IMR-90 (cell line): ENCODE data around the gene VSIR. TPM values are rescaled to one million over a fixed set of nuclear protein-coding genes. Genes with fewer than 3 reads are reported as not detected.

ENCODE experiments used
- ATAC-seq: fragments of 200-7000 bp; cut with Tn5 transposase; 2 replicates; pipeline ENCODE4 v1.9.1; 2020; ENCODE audit warnings: low read depth, mild to moderate bottlenecking, moderate library complexity
- BruUV-seq: library from RNA; stranded (reverse); fragments of 400-500 nt; replicated peaks from 2 replicates; lab custom pipeline; 2021; lab: Mats Ljungman, UMichigan
- CTCF ChIA-PET: fragments of 300-600 bp; formaldehyde crosslinking; extraction: SDS; loops from one replicate; lab custom pipeline; 2021; ENCODE audit warnings: antibody characterized with exemption; lab: Yijun Ruan, JAX
- POLR2A ChIA-PET: fragments of 300-600 bp; sonication (Branson Sonifier 250); formaldehyde crosslinking; loops from one replicate; lab custom pipeline; 2022; ENCODE audit warnings: antibody characterized with exemption; ENCODE audit not compliant: unreplicated experiment; lab: Charles Lee
- DNase-seq: peaks from one replicate; pipeline ENCODE4 v3.0.0; 2013
- H2AFZ ChIP-seq: replicated peaks from 2 replicates; pipeline ENCODE3; 2013; ENCODE audit warnings: low read length, mild to moderate bottlenecking; ENCODE audit not compliant: poor library complexity
- H2AK5ac ChIP-seq: 2 replicates; pipeline ENCODE4 v1.6.1; 2013; ENCODE audit warnings: low read depth, low read length, inconsistent platforms
- H2AK9ac ChIP-seq: replicated peaks from 2 replicates; pipeline ENCODE3; 2013; ENCODE audit warnings: mild to moderate bottlenecking, low read depth, low read length, moderate library complexity; ENCODE audit not compliant: poor library complexity
- H2BK120ac ChIP-seq: 2 replicates; pipeline ENCODE4 v1.6.1; 2013; ENCODE audit warnings: low read depth, low read length, inconsistent platforms
- H2BK15ac ChIP-seq: 3 replicates; pipeline ENCODE4 v1.6.1; 2013; ENCODE audit warnings: low read depth, low read length, inconsistent platforms
- H2BK20ac ChIP-seq: 2 replicates; pipeline ENCODE4 v1.6.1; 2013; ENCODE audit warnings: low read depth, mild to moderate bottlenecking, inconsistent platforms, low read length, moderate library complexity
- H2BK5ac ChIP-seq: 2 replicates; pipeline ENCODE4 v1.6.1; 2013; ENCODE audit warnings: mild to moderate bottlenecking, low read depth, low read length, inconsistent platforms; ENCODE audit not compliant: poor library complexity, severe bottlenecking
- H3K14ac ChIP-seq: replicated peaks from 2 replicates; pipeline ENCODE4 v1.6.1; 2013; ENCODE audit warnings: low read depth, low read length, inconsistent platforms
- H3K18ac ChIP-seq: 2 replicates; pipeline ENCODE4 v1.6.1; 2013; ENCODE audit warnings: low read depth, low read length, control low read depth
- H3K23ac ChIP-seq: 2 replicates; pipeline ENCODE4 v1.6.1; 2013; ENCODE audit warnings: low read depth, low read length, inconsistent platforms
- H3K27ac ChIP-seq: 2 replicates; pipeline ENCODE4 v1.5.1; 2013; ENCODE audit warnings: mild to moderate bottlenecking, control low read depth, low read length; ENCODE audit not compliant: insufficient read depth
- H3K27me3 ChIP-seq: 2 replicates; pipeline ENCODE4 v1.6.1; 2013; ENCODE audit warnings: low read length; ENCODE audit not compliant: control insufficient read depth, insufficient read depth
- H3K36me3 ChIP-seq: 2 replicates; pipeline ENCODE4 v1.6.1; 2013; ENCODE audit warnings: low read length, mixed read lengths; ENCODE audit not compliant: control insufficient read depth, insufficient read depth
- H3K4ac ChIP-seq: 2 replicates; pipeline ENCODE4 v1.6.1; 2013; ENCODE audit warnings: low read depth, low read length, inconsistent platforms
- H3K4me1 ChIP-seq: 2 replicates; pipeline ENCODE4 v1.6.1; 2013; ENCODE audit warnings: low read length, mixed read lengths; ENCODE audit not compliant: control insufficient read depth, insufficient read depth
- H3K4me2 ChIP-seq: 2 replicates; pipeline ENCODE4 v1.6.1; 2013; ENCODE audit warnings: low read depth, mild to moderate bottlenecking, control low read depth, low read length, moderate library complexity
- H3K4me3 ChIP-seq: 2 replicates; pipeline ENCODE4 v1.5.1; 2013; ENCODE audit warnings: low read depth, mild to moderate bottlenecking, control low read depth, low read length, moderate library complexity; ENCODE audit not compliant: insufficient read depth
- H3K56ac ChIP-seq: 2 replicates; pipeline ENCODE4 v1.6.1; 2013; ENCODE audit warnings: low read length, inconsistent platforms; ENCODE audit not compliant: insufficient read depth; ENCODE audit errors: extremely low read depth
- H3K79me1 ChIP-seq, 2 experiments: 2 replicates each; pipeline ENCODE4 v1.6.1; 2013; ENCODE audit warnings: low read length in 2 of 2, inconsistent platforms in 1 of 2, low read depth in 1 of 2
- H3K9ac ChIP-seq: 2 replicates; pipeline ENCODE4 v1.6.1; 2013; ENCODE audit warnings: low read depth, low read length, control low read depth
- H3K9me1 ChIP-seq: 2 replicates; pipeline ENCODE4 v1.6.1; 2013; ENCODE audit warnings: low read length, inconsistent platforms; ENCODE audit not compliant: insufficient read depth
- H3K9me3 ChIP-seq: 2 replicates; pipeline ENCODE4 v1.6.1; 2013; ENCODE audit warnings: low read length; ENCODE audit not compliant: control insufficient read depth, insufficient read depth
- H4K20me1 ChIP-seq: 2 replicates; pipeline ENCODE4 v1.6.1; 2013; ENCODE audit warnings: low read length, inconsistent platforms; ENCODE audit not compliant: insufficient read depth
- H4K5ac ChIP-seq: 2 replicates; pipeline ENCODE4 v1.6.1; 2013; ENCODE audit warnings: mild to moderate bottlenecking, low read depth, low read length, control low read depth
- H4K8ac ChIP-seq, 2 experiments: 2 replicates each; pipeline ENCODE4 v1.6.1; 2013; ENCODE audit warnings: low read depth in 2 of 2, low read length in 2 of 2, control low read depth in 1 of 2, inconsistent platforms in 1 of 2
- H4K91ac ChIP-seq: 2 replicates; pipeline ENCODE4 v1.6.1; 2013; ENCODE audit warnings: low read depth, low read length, inconsistent platforms; ENCODE audit not compliant: insufficient read depth
- BHLHE40 ChIP-seq: fragments of 150-350 bp; IDR thresholded peaks from 2 replicates; pipeline ENCODE4 v1.6.1; 2016; ENCODE audit warnings: mild to moderate bottlenecking, low read depth, low read length
- CEBPB ChIP-seq: IDR thresholded peaks from 2 replicates; pipeline ENCODE4 v1.6.1; 2012; ENCODE audit warnings: low read depth, low read length, improper control_type of control experiment
- CHD1 ChIP-seq: IDR thresholded peaks from 2 replicates; pipeline ENCODE4 v1.6.1; 2012; ENCODE audit warnings: low read depth, low read length, improper control_type of control experiment
- CTCF ChIP-seq: conservative IDR thresholded peaks from 2 replicates; pipeline ENCODE4 v1.5.1; 2012; ENCODE audit warnings: mild to moderate bottlenecking, low read depth, low read length, improper control_type of control experiment
- FOS ChIP-seq: fragments of 150-350 bp; IDR thresholded peaks from 2 replicates; pipeline ENCODE4 v1.6.1; 2016; ENCODE audit warnings: low read depth, low read length
- MAFK ChIP-seq: IDR thresholded peaks from 2 replicates; pipeline ENCODE4 v1.6.1; 2012; ENCODE audit warnings: low read depth, low read length, improper control_type of control experiment
- MAZ ChIP-seq: IDR thresholded peaks from 2 replicates; pipeline ENCODE4 v1.6.1; 2012; ENCODE audit warnings: low read depth, mild to moderate bottlenecking, low read length, improper control_type of control experiment, moderate library complexity, borderline replicate concordance
- MXI1 ChIP-seq: IDR thresholded peaks from 2 replicates; pipeline ENCODE4 v1.6.1; 2012; ENCODE audit warnings: low read depth, mild to moderate bottlenecking, low read length, moderate library complexity, borderline replicate concordance
- NFE2L2 ChIP-seq: fragments of 150-350 bp; IDR thresholded peaks from 2 replicates; pipeline ENCODE4 v1.6.1; 2016; ENCODE audit warnings: low read depth, mild to moderate bottlenecking, low read length
- POLR2A ChIP-seq: IDR thresholded peaks from 2 replicates; pipeline ENCODE4 v1.6.1; 2012; ENCODE audit warnings: mild to moderate bottlenecking, low read depth, low read length
- RAD21 ChIP-seq: IDR thresholded peaks from 2 replicates; pipeline ENCODE4 v1.6.1; 2012; ENCODE audit warnings: low read length, improper control_type of control experiment
- RCOR1 ChIP-seq: IDR thresholded peaks from 2 replicates; pipeline ENCODE4 v1.6.1; 2012; ENCODE audit warnings: mild to moderate bottlenecking, low read length, improper control_type of control experiment; ENCODE audit not compliant: insufficient replicate concordance
- RFX5 ChIP-seq: IDR thresholded peaks from 2 replicates; pipeline ENCODE4 v1.8.0; 2012; ENCODE audit warnings: low read depth, mild to moderate bottlenecking, low read length, moderate library complexity
- SMC3 ChIP-seq: fragments of 150-350 bp; IDR thresholded peaks from 2 replicates; pipeline ENCODE4 v1.6.1; 2016; ENCODE audit warnings: low read depth, mild to moderate bottlenecking, antibody characterized with exemption, low read length, moderate library complexity
- WGBS, 2 experiments: methylation state at CpG; one replicate each; pipeline versions ENCODE4 v1.1.5 to v1.1.7; 2013; ENCODE audit warnings: missing lambda C conversion rate in 2 of 2; ENCODE audit not compliant: insufficient read length in 1 of 2; ENCODE audit errors: extremely low coverage in 2 of 2; 5-methylcytosine and 5-hydroxymethylcytosine counted together
- dilution Hi-C: fragments of 300-500 bp; cut with HindIII; formaldehyde crosslinking; loops from one replicate; pipeline ENCODE4 v1.14.3; 2018; ENCODE audit warnings: low sequenced_read_pairs; ENCODE audit not compliant: unreplicated experiment
- in situ Hi-C: fragments of 300-500 bp; cut with MboI; formaldehyde crosslinking; loops from 3 replicates; pipeline ENCODE4 v1.14.3; 2019; ENCODE audit warnings: low sequenced_read_pairs, inconsistent platforms, mixed read lengths
- intact Hi-C: fragments of 100-400 bp; cut with micrococcal nuclease; formaldehyde crosslinking; loops from 2 replicates; pipeline ENCODE4 v1.10.0; 2022
- polyA plus RNA-seq, 3 experiments: library from polyadenylated mRNA; depleted of rRNA; stranded (reverse); fragments of >200 nt; gene quantifications; 2 replicates each; pipeline ENCODE4 v1.2.3, GENCODE V29; 2012; ENCODE audit warnings: low replicate concordance in 1 of 3
- total RNA-seq: library from RNA; depleted of rRNA; stranded (reverse); fragments of >200 nt; gene quantifications from 2 replicates; pipeline ENCODE4 v1.2.3, GENCODE V29; 2012
- TF ChIP-seq, protein P1 (sequence below): fragments of 150-350 bp; IDR thresholded peaks from 2 replicates; pipeline ENCODE4 v1.6.1; 2017; ENCODE audit warnings: mild to moderate bottlenecking, antibody characterized with exemption, low read length, low read depth
- TF ChIP-seq, protein P2 (sequence below): fragments of 150-350 bp; IDR thresholded peaks from 2 replicates; pipeline ENCODE4 v1.6.1; 2016; ENCODE audit warnings: low read depth, mild to moderate bottlenecking, low read length, moderate library complexity, borderline replicate concordance

VSIR gene
- total and polyA plus RNA-seq, 2 of the 4 experiments (the other 2 are of a cell fraction) = 5.0 to 23.8 TPM

DNA sequence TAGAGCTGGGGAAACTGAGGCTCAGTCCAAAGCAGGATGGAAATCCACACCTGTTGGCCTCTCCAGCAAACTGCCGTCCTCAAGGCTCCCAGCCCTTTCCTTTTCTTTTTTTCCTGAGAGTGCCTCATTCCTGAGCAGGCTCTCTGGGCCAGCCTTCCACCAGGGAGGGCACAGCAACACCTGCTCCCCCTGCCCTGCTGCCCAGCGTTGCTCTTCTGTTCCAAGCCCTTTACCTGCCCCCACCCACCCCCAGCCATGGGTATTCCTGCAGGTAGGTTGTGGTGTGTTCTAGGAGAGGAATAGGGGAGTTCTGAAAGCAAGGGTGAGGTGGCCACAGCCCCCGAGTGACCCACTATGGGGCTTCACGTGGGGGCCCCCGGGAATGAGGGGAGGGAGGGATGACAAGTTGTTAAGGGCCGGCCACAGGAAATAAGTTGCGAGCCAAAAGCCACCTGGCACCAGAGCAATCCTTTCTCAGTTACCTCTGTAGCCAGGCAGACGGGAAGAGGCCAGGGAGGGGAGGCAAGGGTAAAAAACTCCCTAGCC lies 19.3 kb downstream of the VSIR start:
- H3K4ac ChIP-seq = no peak overlapping the region
- no peak overlapping the region for H3K56ac ChIP-seq
- H4K8ac ChIP-seq = no peak overlapping the region
- peaks cover 10% of the 10 kb centered on the region; the same call in 1 of the 2 replicates for H3K4me1 ChIP-seq
- H3K79me1 ChIP-seq = no peaks in the 10 kb centered on the region
- no peak overlapping the region for H3K9ac ChIP-seq
- ChIA-PET CTCF (no interaction called here), POLR2A (no interaction called here)
- H4K20me1 ChIP-seq = no peaks in the 10 kb centered on the region
- peaks cover 14% of the 10 kb centered on the region; the same call in 1 of the 2 replicates for H3K9me1 ChIP-seq
- no peak overlapping the region for H2AK9ac ChIP-seq
- H4K91ac ChIP-seq = no peak overlapping the region
- no peak for ATAC-seq
- no peak overlapping the region for H2BK120ac ChIP-seq
- no peak overlapping the region for H3K18ac ChIP-seq
- H2BK20ac ChIP-seq = no peak overlapping the region
- no peak for DNase-seq
- no TSS peak for BruUV-seq
- H4K5ac ChIP-seq = no peak overlapping the region
- no peaks in the 10 kb centered on the region for H3K9me3 ChIP-seq
- H3K23ac ChIP-seq = no peak overlapping the region
- intact Hi-C loops (no loop called here), in situ Hi-C loops (no loop called here), dilution Hi-C loops (no loop called here)
- H3K36me3 ChIP-seq = peaks cover 10% of the 10 kb centered on the region; the same call in 1 of the 2 replicates
- no peak overlapping the region for H3K14ac ChIP-seq
- no peak overlapping the region for H2BK15ac ChIP-seq
- H2AK5ac ChIP-seq = no peak overlapping the region
- no peak overlapping the region for H3K4me2 ChIP-seq
- H3K27me3 ChIP-seq = peaks cover 3% of the 10 kb centered on the region
- H2BK5ac ChIP-seq = no peak overlapping the region
- no peak overlapping the region for H2AFZ ChIP-seq
- no peak for TF ChIP-seq NFE2L2
- TF ChIP-seq RAD21 = no peak
- TF ChIP-seq CTCF = no peak
- TF ChIP-seq, protein P1, sequence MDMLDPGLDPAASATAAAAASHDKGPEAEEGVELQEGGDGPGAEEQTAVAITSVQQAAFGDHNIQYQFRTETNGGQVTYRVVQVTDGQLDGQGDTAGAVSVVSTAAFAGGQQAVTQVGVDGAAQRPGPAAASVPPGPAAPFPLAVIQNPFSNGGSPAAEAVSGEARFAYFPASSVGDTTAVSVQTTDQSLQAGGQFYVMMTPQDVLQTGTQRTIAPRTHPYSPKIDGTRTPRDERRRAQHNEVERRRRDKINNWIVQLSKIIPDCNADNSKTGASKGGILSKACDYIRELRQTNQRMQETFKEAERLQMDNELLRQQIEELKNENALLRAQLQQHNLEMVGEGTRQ = no peak
- no peak for TF ChIP-seq MXI1
- TF ChIP-seq MAFK = no peak
- TF ChIP-seq, protein P2, sequence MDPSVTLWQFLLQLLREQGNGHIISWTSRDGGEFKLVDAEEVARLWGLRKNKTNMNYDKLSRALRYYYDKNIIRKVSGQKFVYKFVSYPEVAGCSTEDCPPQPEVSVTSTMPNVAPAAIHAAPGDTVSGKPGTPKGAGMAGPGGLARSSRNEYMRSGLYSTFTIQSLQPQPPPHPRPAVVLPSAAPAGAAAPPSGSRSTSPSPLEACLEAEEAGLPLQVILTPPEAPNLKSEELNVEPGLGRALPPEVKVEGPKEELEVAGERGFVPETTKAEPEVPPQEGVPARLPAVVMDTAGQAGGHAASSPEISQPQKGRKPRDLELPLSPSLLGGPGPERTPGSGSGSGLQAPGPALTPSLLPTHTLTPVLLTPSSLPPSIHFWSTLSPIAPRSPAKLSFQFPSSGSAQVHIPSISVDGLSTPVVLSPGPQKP = no peak
- TF ChIP-seq RCOR1 = no peak
- no peak for TF ChIP-seq CHD1
- TF ChIP-seq CEBPB = no peak
- TF ChIP-seq SMC3 = no peak
- no peak for TF ChIP-seq BHLHE40
- TF ChIP-seq POLR2A = no peak
- TF ChIP-seq FOS = no peak
- TF ChIP-seq RFX5 = no peak
- TF ChIP-seq MAZ = no peak
- 49% methylated on average over 3 of the region's 8 CpGs; no CpG with 5 or more reads in 1 of the 2 experiments for WGBS, 2 experiments
- no peak overlapping the region for H3K4me3 ChIP-seq
- H3K27ac ChIP-seq = no peak overlapping the region
